K562 (cell line): ENCODE results near the gene CCDC9. TPM values are rescaled to one million over a fixed set of nuclear protein-coding genes. Genes with fewer than 3 reads are reported as not detected.
A peak's percentile ranks its signal among the peaks of the same experiment; 100 is the strongest.

Source experiments
- HDAC8 ChIP-seq: fragments of 450-650 bp; IDR thresholded peaks from 2 replicates; pipeline ENCODE4 v1.6.1; 2016; ENCODE audit warnings: mild to moderate bottlenecking, missing genetic modification characterization, moderate library complexity, missing compliant biosample characterization
- HEY1 ChIP-seq: fragments of 250-450 bp; sonication (Bioruptor Pico); IDR thresholded peaks from 2 replicates; pipeline ENCODE4 v1.5.0; 2020; ENCODE audit warnings: mild to moderate bottlenecking, moderate library complexity, borderline replicate concordance
- ILF3 ChIP-seq: fragments of 450-650 bp; IDR thresholded peaks from 2 replicates; pipeline ENCODE4 v1.6.1; 2018; ENCODE audit warnings: antibody characterized with exemption, mild to moderate bottlenecking, moderate library complexity, borderline replicate concordance
- KAT7 ChIP-seq: sonication (generic); formaldehyde crosslinking; IDR thresholded peaks from 2 replicates; pipeline ENCODE4 v1.8.0; 2022; ENCODE audit warnings: missing genetic modification reagents, mild to moderate bottlenecking, borderline replicate concordance
- SMARCE1 ChIP-seq: fragments of 450-650 bp; IDR thresholded peaks from 2 replicates; pipeline ENCODE4 v1.7.1; 2016; ENCODE audit warnings: mild to moderate bottlenecking
- SUPT5H ChIP-seq: fragments of 450-650 bp; IDR thresholded peaks from 2 replicates; pipeline ENCODE4 v1.6.1; 2016
- ZNF12 ChIP-seq: sonication (generic); formaldehyde crosslinking; IDR thresholded peaks from 2 replicates; pipeline ENCODE4 v1.4.0; 2020; ENCODE audit warnings: mild to moderate bottlenecking, missing genetic modification reagents
- ZNF324 ChIP-seq: fragments of 250-450 bp; sonication (Bioruptor Pico); IDR thresholded peaks from 2 replicates; pipeline ENCODE4 v1.4.0; 2020; ENCODE audit warnings: mild to moderate bottlenecking
- ZNF347 ChIP-seq: fragments of 450-650 bp; formaldehyde crosslinking; IDR thresholded peaks from 2 replicates; pipeline ENCODE4 v1.4.0; 2020; ENCODE audit warnings: low read depth, mild to moderate bottlenecking, moderate library complexity
- ZNF584 ChIP-seq: fragments of 200-800 bp; sonication (Bioruptor generic); IDR thresholded peaks from 2 replicates; pipeline ENCODE4 v1.6.1; 2016; ENCODE audit warnings: low read depth, mild to moderate bottlenecking, missing genetic modification characterization, missing compliant biosample characterization
- polyA plus RNA-seq, 8 experiments: library from polyadenylated mRNA; depleted of rRNA in 4 of 8; stranded (reverse) in 5 of 8; unstranded in 3 of 8; fragments of >200 nt; fragmentation: Nextera tagmentation in 2 of 8; fragmentation: Illumina TruSeq in 1 of 8; extraction: Ambion mirVana in 2 of 8; extraction: Trizol in 1 of 8; gene quantifications; 2 replicates each; pipeline versions ENCODE4 v1.2.1 to v1.2.3, GENCODE V29; 2011 to 2014; ENCODE audit warnings: inconsistent platforms in 1 of 8, missing spikeins in 1 of 8
- total RNA-seq, 7 experiments: library from RNA; depleted of rRNA in 6 of 7; stranded (reverse); fragments of >200 nt in 6 of 7; fragmentation: Illumina TruSeq in 2 of 7; extraction: Trizol in 2 of 7; gene quantifications; 2 replicates each; pipeline versions ENCODE4 v1.2.1 to v1.2.3, GENCODE V29; 2011 to 2021; ENCODE audit warnings: low replicate concordance in 1 of 7
- TF ChIP-seq, protein P1 (sequence below): fragments of 250-450 bp; sonication (Bioruptor Pico); IDR thresholded peaks from 2 replicates; pipeline ENCODE4 v1.8.0; 2022; ENCODE audit warnings: moderate library complexity, mild to moderate bottlenecking, inconsistent platforms
- TF ChIP-seq, protein P2 (sequence below): fragments of 200-800 bp; sonication (Bioruptor generic); IDR thresholded peaks from 2 replicates; pipeline ENCODE4 v1.6.1; 2017; ENCODE audit warnings: missing genetic modification characterization, missing compliant biosample characterization
- TF ChIP-seq, protein P3 (sequence below): fragments of 450-650 bp; IDR thresholded peaks from 2 replicates; pipeline ENCODE4 v1.6.1; 2018; ENCODE audit not compliant: partially characterized antibody
- TF ChIP-seq, protein P4 (sequence below): fragments of 250-450 bp; sonication (Bioruptor Pico); IDR thresholded peaks from 2 replicates; pipeline ENCODE4 v1.4.0; 2020; ENCODE audit warnings: mild to moderate bottlenecking
- TF ChIP-seq, protein P5 (sequence below): fragments of 450-650 bp; formaldehyde crosslinking; conservative IDR thresholded peaks from 2 replicates; pipeline ENCODE4 v1.4.0; 2022; ENCODE audit warnings: mild to moderate bottlenecking, missing genetic modification characterization
- TF ChIP-seq, protein P6 (sequence below): fragments of 250-450 bp; sonication (Bioruptor Pico); IDR thresholded peaks from 2 replicates; pipeline ENCODE4 v1.5.0; 2021

The CCDC9 gene
- total and polyA plus RNA-seq, 9 of the 15 experiments (the other 6 are each of a cell fraction or from before 2014, with no cell fraction given): 0.23 to 38.6 (median 8.4) TPM

DNA sequence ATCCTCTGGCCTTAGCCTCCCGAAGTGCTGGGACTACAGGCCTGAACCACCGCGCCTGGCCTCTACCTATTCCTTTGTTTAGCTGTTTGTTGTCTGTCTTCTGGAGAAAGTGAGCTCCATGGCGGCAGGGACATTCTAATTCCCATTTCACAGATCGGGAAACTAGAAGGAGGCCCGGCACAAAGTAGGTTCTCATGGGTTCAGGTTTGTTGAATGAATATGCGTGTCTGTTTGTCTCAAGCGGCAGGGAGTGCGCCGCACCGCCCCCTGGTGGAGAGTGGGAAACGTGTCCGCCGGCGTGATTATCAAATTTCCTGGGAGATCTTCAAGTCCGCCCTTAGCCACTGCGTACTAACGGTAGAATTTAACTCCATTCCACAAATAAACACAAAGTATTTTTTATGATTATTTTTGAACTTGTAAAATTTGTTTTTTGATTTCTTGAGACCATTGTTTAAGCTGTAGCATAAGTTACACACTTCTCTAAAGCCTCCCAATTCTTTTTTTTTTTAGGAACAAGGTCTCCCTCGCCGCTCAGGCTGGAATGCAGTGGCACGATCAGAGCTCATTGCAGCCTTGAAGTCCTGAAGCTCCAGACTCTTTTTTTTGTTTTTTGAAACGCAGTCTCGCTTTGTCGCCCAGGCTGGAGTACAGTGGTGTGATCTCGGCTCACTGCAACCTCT is 8.9 kb upstream of the CCDC9 start (continued):
- TF ChIP-seq ILF3: no peak
- TF ChIP-seq, protein P1, sequence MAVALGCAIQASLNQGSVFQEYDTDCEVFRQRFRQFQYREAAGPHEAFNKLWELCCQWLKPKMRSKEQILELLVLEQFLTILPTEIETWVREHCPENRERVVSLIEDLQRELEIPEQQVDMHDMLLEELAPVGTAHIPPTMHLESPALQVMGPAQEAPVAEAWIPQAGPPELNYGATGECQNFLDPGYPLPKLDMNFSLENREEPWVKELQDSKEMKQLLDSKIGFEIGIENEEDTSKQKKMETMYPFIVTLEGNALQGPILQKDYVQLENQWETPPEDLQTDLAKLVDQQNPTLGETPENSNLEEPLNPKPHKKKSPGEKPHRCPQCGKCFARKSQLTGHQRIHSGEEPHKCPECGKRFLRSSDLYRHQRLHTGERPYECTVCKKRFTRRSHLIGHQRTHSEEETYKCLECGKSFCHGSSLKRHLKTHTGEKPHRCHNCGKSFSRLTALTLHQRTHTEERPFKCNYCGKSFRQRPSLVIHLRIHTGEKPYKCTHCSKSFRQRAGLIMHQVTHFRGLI (CRISPR knock-in tag): no peak
- 0 out of 2 replicates have a peak, but pooled peaks have one; percentile 26 for TF ChIP-seq SMARCE1
- TF ChIP-seq ZNF324 (CRISPR knock-in tag): no peak
- no peak; the same call in 1 of the 2 replicates for TF ChIP-seq ZNF584 (CRISPR knock-in tag)
- no peak for TF ChIP-seq HDAC8 (tag)
- TF ChIP-seq, protein P2, sequence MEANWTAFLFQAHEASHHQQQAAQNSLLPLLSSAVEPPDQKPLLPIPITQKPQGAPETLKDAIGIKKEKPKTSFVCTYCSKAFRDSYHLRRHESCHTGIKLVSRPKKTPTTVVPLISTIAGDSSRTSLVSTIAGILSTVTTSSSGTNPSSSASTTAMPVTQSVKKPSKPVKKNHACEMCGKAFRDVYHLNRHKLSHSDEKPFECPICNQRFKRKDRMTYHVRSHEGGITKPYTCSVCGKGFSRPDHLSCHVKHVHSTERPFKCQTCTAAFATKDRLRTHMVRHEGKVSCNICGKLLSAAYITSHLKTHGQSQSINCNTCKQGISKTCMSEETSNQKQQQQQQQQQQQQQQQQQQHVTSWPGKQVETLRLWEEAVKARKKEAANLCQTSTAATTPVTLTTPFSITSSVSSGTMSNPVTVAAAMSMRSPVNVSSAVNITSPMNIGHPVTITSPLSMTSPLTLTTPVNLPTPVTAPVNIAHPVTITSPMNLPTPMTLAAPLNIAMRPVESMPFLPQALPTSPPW (CRISPR knock-in tag): peak; percentile 33; the same call in 1 of the 2 replicates
- TF ChIP-seq, protein P3, sequence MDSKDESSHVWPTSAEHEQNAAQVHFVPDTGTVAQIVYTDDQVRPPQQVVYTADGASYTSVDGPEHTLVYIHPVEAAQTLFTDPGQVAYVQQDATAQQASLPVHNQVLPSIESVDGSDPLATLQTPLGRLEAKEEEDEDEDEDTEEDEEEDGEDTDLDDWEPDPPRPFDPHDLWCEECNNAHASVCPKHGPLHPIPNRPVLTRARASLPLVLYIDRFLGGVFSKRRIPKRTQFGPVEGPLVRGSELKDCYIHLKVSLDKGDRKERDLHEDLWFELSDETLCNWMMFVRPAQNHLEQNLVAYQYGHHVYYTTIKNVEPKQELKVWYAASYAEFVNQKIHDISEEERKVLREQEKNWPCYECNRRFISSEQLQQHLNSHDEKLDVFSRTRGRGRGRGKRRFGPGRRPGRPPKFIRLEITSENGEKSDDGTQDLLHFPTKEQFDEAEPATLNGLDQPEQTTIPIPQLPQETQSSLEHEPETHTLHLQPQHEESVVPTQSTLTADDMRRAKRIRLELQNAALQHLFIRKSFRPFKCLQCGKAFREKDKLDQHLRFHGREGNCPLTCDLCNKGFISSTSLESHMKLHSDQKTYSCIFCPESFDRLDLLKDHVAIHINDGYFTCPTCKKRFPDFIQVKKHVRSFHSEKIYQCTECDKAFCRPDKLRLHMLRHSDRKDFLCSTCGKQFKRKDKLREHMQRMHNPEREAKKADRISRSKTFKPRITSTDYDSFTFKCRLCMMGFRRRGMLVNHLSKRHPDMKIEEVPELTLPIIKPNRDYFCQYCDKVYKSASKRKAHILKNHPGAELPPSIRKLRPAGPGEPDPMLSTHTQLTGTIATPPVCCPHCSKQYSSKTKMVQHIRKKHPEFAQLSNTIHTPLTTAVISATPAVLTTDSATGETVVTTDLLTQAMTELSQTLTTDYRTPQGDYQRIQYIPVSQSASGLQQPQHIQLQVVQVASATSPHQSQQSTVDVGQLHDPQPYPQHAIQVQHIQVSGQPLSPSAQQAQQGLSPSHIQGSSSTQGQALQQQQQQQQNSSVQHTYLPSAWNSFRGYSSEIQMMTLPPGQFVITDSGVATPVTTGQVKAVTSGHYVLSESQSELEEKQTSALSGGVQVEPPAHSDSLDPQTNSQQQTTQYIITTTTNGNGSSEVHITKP: no peak
- no peak for TF ChIP-seq HEY1 (CRISPR knock-in tag)
- TF ChIP-seq, protein P4, sequence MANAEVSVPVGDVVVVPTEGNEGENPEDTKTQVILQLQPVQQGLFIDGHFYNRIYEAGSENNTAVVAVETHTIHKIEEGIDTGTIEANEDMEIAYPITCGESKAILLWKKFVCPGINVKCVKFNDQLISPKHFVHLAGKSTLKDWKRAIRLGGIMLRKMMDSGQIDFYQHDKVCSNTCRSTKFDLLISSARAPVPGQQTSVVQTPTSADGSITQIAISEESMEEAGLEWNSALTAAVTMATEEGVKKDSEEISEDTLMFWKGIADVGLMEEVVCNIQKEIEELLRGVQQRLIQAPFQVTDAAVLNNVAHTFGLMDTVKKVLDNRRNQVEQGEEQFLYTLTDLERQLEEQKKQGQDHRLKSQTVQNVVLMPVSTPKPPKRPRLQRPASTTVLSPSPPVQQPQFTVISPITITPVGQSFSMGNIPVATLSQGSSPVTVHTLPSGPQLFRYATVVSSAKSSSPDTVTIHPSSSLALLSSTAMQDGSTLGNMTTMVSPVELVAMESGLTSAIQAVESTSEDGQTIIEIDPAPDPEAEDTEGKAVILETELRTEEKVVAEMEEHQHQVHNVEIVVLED (CRISPR knock-in tag): 0 out of 2 replicates have a peak, but pooled peaks have one; percentile 16
- no peak for TF ChIP-seq ZNF12
- no peak for TF ChIP-seq KAT7 (CRISPR knock-in tag)
- TF ChIP-seq, protein P5, sequence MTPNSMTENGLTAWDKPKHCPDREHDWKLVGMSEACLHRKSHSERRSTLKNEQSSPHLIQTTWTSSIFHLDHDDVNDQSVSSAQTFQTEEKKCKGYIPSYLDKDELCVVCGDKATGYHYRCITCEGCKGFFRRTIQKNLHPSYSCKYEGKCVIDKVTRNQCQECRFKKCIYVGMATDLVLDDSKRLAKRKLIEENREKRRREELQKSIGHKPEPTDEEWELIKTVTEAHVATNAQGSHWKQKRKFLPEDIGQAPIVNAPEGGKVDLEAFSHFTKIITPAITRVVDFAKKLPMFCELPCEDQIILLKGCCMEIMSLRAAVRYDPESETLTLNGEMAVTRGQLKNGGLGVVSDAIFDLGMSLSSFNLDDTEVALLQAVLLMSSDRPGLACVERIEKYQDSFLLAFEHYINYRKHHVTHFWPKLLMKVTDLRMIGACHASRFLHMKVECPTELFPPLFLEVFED (CRISPR knock-in tag): no peak
- no peak for TF ChIP-seq SUPT5H
- TF ChIP-seq, protein P6, sequence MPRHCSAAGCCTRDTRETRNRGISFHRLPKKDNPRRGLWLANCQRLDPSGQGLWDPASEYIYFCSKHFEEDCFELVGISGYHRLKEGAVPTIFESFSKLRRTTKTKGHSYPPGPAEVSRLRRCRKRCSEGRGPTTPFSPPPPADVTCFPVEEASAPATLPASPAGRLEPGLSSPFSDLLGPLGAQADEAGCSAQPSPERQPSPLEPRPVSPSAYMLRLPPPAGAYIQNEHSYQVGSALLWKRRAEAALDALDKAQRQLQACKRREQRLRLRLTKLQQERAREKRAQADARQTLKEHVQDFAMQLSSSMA (CRISPR knock-in tag): no peak
- no peak for TF ChIP-seq ZNF347
